Measurements from ENCODE around the gene IMPDH1. TPM values are rescaled to one million over a fixed set of nuclear protein-coding genes. Genes with fewer than 3 reads are reported as not detected.

Gene IMPDH1
- total RNA-seq, 2 experiments from 2014 or later, result 59.0 to 60.7 TPM

GRCh38 chr7:128452552-128452951 lies 42.8 kb upstream of the IMPDH1 start:
- peaks cover 59% of the 10 kb centered on the region for H3K4me1 Mint-ChIP-seq

GRCh38 chr7:128450913-128451312 lies 41.1 kb upstream of the IMPDH1 start:
- H3K27ac Mint-ChIP-seq, result peak overlapping the region; percentile 59
- CTCF ChIA-PET, result interaction anchor here (1.1 to 4.1 kb wide), 3 partner anchors 10 to 53 kb away, joined by 3 to 40 read pairs (median 7); no protein-coding TSS in a partner anchor

More at GRCh38 chr7:128452552-128452951, 42.8 kb upstream of the IMPDH1 start:
- ChIA-PET CTCF (interaction anchor here (1.1 to 4.6 kb wide), 4 partner anchors 9 to 105 kb away, joined by 3 to 87 read pairs (median 8); no protein-coding TSS in a partner anchor), POLR2A (interaction anchor here (0.7 to 0.9 kb wide), 2 partner anchors 287 to 1184 kb away, joined by 3 to 4 read pairs; partner anchors contain the start of gene CALU)
- no peak for ATAC-seq
- DNase-seq, result no peak
- no peaks in the 10 kb centered on the region for H3K9me3 Mint-ChIP-seq (ENCODE audit: low read depth)
- peak overlapping the region; percentile 46 for H3K4me3 Mint-ChIP-seq
- H3K36me3 Mint-ChIP-seq (ENCODE audit: low read depth), result peaks cover 20% of the 10 kb centered on the region
- intact Hi-C loops (cut with DNase I, micrococcal nuclease), result loop anchor here (10.0 kb wide), 3 partner anchors 82 to 1058 kb away; partner anchors contain the start of genes RBM28 (in 1 of the 2) and ZNF800 (in 1 of the 2)
- peaks cover 8% of the 10 kb centered on the region for H3K27me3 Mint-ChIP-seq
- peak overlapping the region; percentile 86 for H3K27ac Mint-ChIP-seq

GRCh38 chr7:128450409-128450808 lies 40.6 kb upstream of the IMPDH1 start:
- ATAC-seq (peak; percentile 42), DNase-seq (no peak)
- Mint-ChIP-seq H3K4me3 (peak overlapping the region; percentile 29), H3K27ac (peak overlapping the region; percentile 73), H3K27me3 (peaks cover 8% of the 10 kb centered on the region), H3K9me3 (ENCODE audit: low read depth) (no peaks in the 10 kb centered on the region), H3K4me1 (peaks cover 61% of the 10 kb centered on the region), H3K36me3 (ENCODE audit: low read depth) (peaks cover 4% of the 10 kb centered on the region)
- ChIA-PET CTCF (interaction anchor here (4.1 kb wide), 1 partner anchor 25 kb away, joined by 40 read pairs; no protein-coding TSS in a partner anchor), POLR2A (no interaction called here)
- intact Hi-C loops (cut with DNase I, micrococcal nuclease), result loop anchor here (10.0 kb wide), 3 partner anchors 84 to 1056 kb away; partner anchors contain the start of genes RBM28 (in 1 of the 2) and ZNF800 (in 1 of the 2)

More at GRCh38 chr7:128450913-128451312, 41.1 kb upstream of the IMPDH1 start:
- H3K9me3 Mint-ChIP-seq (ENCODE audit: low read depth), result no peaks in the 10 kb centered on the region
- peaks cover 5% of the 10 kb centered on the region for H3K36me3 Mint-ChIP-seq (ENCODE audit: low read depth)
- POLR2A ChIA-PET, result interaction anchor here (0.6 kb wide), 1 partner anchor 601 kb away, joined by 4 read pairs; no protein-coding TSS in a partner anchor
- peaks cover 8% of the 10 kb centered on the region for H3K27me3 Mint-ChIP-seq
- H3K4me1 Mint-ChIP-seq, result peaks cover 61% of the 10 kb centered on the region
- intact Hi-C loops (cut with DNase I, micrococcal nuclease), result loop anchor here (10.0 kb wide), 3 partner anchors 84 to 1056 kb away; partner anchors contain the start of genes RBM28 (in 1 of the 2) and ZNF800 (in 1 of the 2)
- H3K4me3 Mint-ChIP-seq, result peak overlapping the region; percentile 29
- ATAC-seq (no peak), DNase-seq (no peak)

- Mint-ChIP-seq H3K36me3 (ENCODE audit: low read depth) (peaks cover 2% of the 10 kb centered on the region), H3K4me1 (peaks cover 50% of the 10 kb centered on the region), H3K9me3 (ENCODE audit: low read depth) (no peaks in the 10 kb centered on the region), H3K4me3 (no peak overlapping the region), H3K27ac (peak overlapping the region; percentile 38), H3K27me3 (peaks cover 8% of the 10 kb centered on the region)
- ATAC-seq (no peak), DNase-seq (no peak)
- ChIA-PET POLR2A (no interaction called here), CTCF (interaction anchor here (0.6 to 4.1 kb wide), 7 partner anchors 11 to 267 kb away, joined by 3 to 40 read pairs (median 3); no protein-coding TSS in a partner anchor)
- intact Hi-C loops (cut with DNase I, micrococcal nuclease), result no loop called here
Measured at GRCh38 chr7:128448751-128449302, 39.0 kb upstream of the IMPDH1 start.

GRCh38 chr7:128447941-128448564 lies 38.3 kb upstream of the IMPDH1 start:
- H3K36me3 Mint-ChIP-seq (ENCODE audit: low read depth), result peaks cover 2% of the 10 kb centered on the region
- CTCF ChIA-PET, result interaction anchor here (0.7 to 4.1 kb wide), 6 partner anchors 11 to 268 kb away, joined by 3 to 40 read pairs (median 6); partner anchors contain the start of gene IMPDH1
- peaks cover 48% of the 10 kb centered on the region for H3K4me1 Mint-ChIP-seq
- intact Hi-C loops (cut with DNase I, micrococcal nuclease), result no loop called here
- ATAC-seq, result peak; percentile 70
- H3K9me3 Mint-ChIP-seq (ENCODE audit: low read depth), result no peaks in the 10 kb centered on the region
- H3K27me3 Mint-ChIP-seq, result peaks cover 8% of the 10 kb centered on the region
- no peak overlapping the region for H3K4me3 Mint-ChIP-seq
- POLR2A ChIA-PET, result no interaction called here
- peak overlapping the region; percentile 55 for H3K27ac Mint-ChIP-seq
- peak; percentile 56 for DNase-seq

GRCh38 chr7:128446306-128446705 lies 36.5 kb upstream of the IMPDH1 start:
- no peak for DNase-seq
- intact Hi-C loops (cut with DNase I, micrococcal nuclease), result no loop called here
- ChIA-PET CTCF (interaction anchor here (1.1 to 1.2 kb wide), 2 partner anchors 13 to 15 kb away, joined by 3 to 5 read pairs; no protein-coding TSS in a partner anchor), POLR2A (no interaction called here)
- H3K9me3 Mint-ChIP-seq (ENCODE audit: low read depth), result no peaks in the 10 kb centered on the region
- ATAC-seq, result no peak
- no peak overlapping the region for H3K27ac Mint-ChIP-seq
- H3K4me3 Mint-ChIP-seq, result no peak overlapping the region
- H3K27me3 Mint-ChIP-seq, result no peaks in the 10 kb centered on the region
- peaks cover 32% of the 10 kb centered on the region for H3K4me1 Mint-ChIP-seq
- H3K36me3 Mint-ChIP-seq (ENCODE audit: low read depth), result no peaks in the 10 kb centered on the region

- Mint-ChIP-seq H3K36me3 (ENCODE audit: low read depth) (no peaks in the 10 kb centered on the region), H3K4me3 (no peak overlapping the region), H3K27me3 (no peaks in the 10 kb centered on the region), H3K4me1 (peaks cover 19% of the 10 kb centered on the region), H3K27ac (no peak overlapping the region), H3K9me3 (ENCODE audit: low read depth) (no peaks in the 10 kb centered on the region)
- ChIA-PET CTCF (interaction anchor here (0.7 to 5.7 kb wide), 8 partner anchors 10 to 379 kb away, joined by 3 to 60 read pairs (median 4); no protein-coding TSS in a partner anchor), POLR2A (no interaction called here)
- ATAC-seq (peak; percentile 59), DNase-seq (no peak)
- intact Hi-C loops (cut with DNase I, micrococcal nuclease), result no loop called here
Measured at GRCh38 chr7:128443831-128444600, 34.2 kb upstream of the IMPDH1 start.

GRCh38 chr7:128442356-128442755 lies 32.6 kb upstream of the IMPDH1 start:
- peaks cover 7% of the 10 kb centered on the region for H3K4me1 Mint-ChIP-seq
- no peaks in the 10 kb centered on the region for H3K9me3 Mint-ChIP-seq (ENCODE audit: low read depth)
- no peak overlapping the region for H3K4me3 Mint-ChIP-seq
- POLR2A ChIA-PET, result no interaction called here
- intact Hi-C loops (cut with DNase I, micrococcal nuclease), result no loop called here
- no peaks in the 10 kb centered on the region for H3K27me3 Mint-ChIP-seq
- H3K36me3 Mint-ChIP-seq (ENCODE audit: low read depth), result no peaks in the 10 kb centered on the region
- CTCF ChIA-PET, result interaction anchor here (0.8 to 5.7 kb wide), 2 partner anchors 15 to 19 kb away, joined by 3 to 60 read pairs; no protein-coding TSS in a partner anchor
- no peak overlapping the region for H3K27ac Mint-ChIP-seq
- no peak for DNase-seq
- ATAC-seq, result no peak

- Mint-ChIP-seq H3K4me3 (no peak overlapping the region), H3K27ac (no peak overlapping the region), H3K4me1 (no peaks in the 10 kb centered on the region)
Measured at GRCh38 chr7:128437426-128438332, 27.9 kb upstream of the IMPDH1 start.

GRCh38 chr7:128435327-128435686 lies 25.5 kb upstream of the IMPDH1 start:
- no peak for ATAC-seq
- Mint-ChIP-seq H3K27me3 (peaks cover 5% of the 10 kb centered on the region), H3K4me1 (no peaks in the 10 kb centered on the region), H3K9me3 (ENCODE audit: low read depth) (no peaks in the 10 kb centered on the region), H3K4me3 (no peak overlapping the region), H3K27ac (no peak overlapping the region), H3K36me3 (ENCODE audit: low read depth) (no peaks in the 10 kb centered on the region)
- POLR2A ChIA-PET, result no interaction called here
- no peak for DNase-seq
- CTCF ChIA-PET, result interaction anchor here (1.1 to 6.2 kb wide), 4 partner anchors 9 to 39 kb away, joined by 4 to 66 read pairs (median 6); no protein-coding TSS in a partner anchor
- intact Hi-C loops (cut with DNase I, micrococcal nuclease), result no loop called here

More at GRCh38 chr7:128437426-128438332, 27.9 kb upstream of the IMPDH1 start:
- ChIA-PET POLR2A (no interaction called here), CTCF (interaction anchor here (0.8 to 6.2 kb wide), 3 partner anchors 11 to 50 kb away, joined by 4 to 66 read pairs (median 8); no protein-coding TSS in a partner anchor)
- peaks cover 3% of the 10 kb centered on the region for H3K27me3 Mint-ChIP-seq
- ATAC-seq, result no peak
- intact Hi-C loops (cut with DNase I, micrococcal nuclease), result no loop called here
- H3K9me3 Mint-ChIP-seq (ENCODE audit: low read depth), result no peaks in the 10 kb centered on the region
- no peaks in the 10 kb centered on the region for H3K36me3 Mint-ChIP-seq (ENCODE audit: low read depth)
- no peak for DNase-seq

Measured in activated CD4-positive, alpha-beta T cell treated with anti-CD3 and anti-CD28 coated beads for 36 hours (primary cell).